ENCODE measurements around the gene BIRC2. TPM values are rescaled to one million over a fixed set of nuclear protein-coding genes. Genes with fewer than 3 reads are reported as not detected.

The BIRC2 gene
- total and polyA plus RNA-seq, 10 of the 15 experiments (the other 5 are each of a cell fraction or from before 2014, with no cell fraction given): 13.8 to 75.8 (median 26.5) TPM

GRCh38 chr11:102322560-102322959 is 24.5 kb upstream of the BIRC2 start (continued):
- no peak for TF ChIP-seq ZBED1 (IDR thresholded peaks at IDR 0.05; ENCODE audit: borderline replicate concordance)
- TF ChIP-seq USF1 (IDR thresholded peaks at IDR 0.05; ENCODE audit: borderline replicate concordance, extremely low read length, insufficient read depth, low read depth, low read length): no peak
- TF ChIP-seq NFIC (IDR thresholded peaks at IDR 0.05; ENCODE audit: low read depth, low read length): no peak
- no peak for TF ChIP-seq TCF7 (IDR thresholded peaks at IDR 0.05; ENCODE audit: borderline replicate concordance)
- no peak for TF ChIP-seq FOXM1 (IDR thresholded peaks at IDR 0.05; ENCODE audit: low read depth, low read length)
- peak; percentile 65; the same call in 1 of the 2 replicates for TF ChIP-seq RUNX3 (IDR thresholded peaks at IDR 0.05; ENCODE audit: low read length)
- TF ChIP-seq MTA3 (IDR thresholded peaks at IDR 0.05; ENCODE audit: borderline replicate concordance, low read length): 0 out of 2 replicates have a peak, but pooled peaks have one; percentile 36
- peak; percentile 29; the same call in 1 of the 2 replicates for TF ChIP-seq POLR2AphosphoS5 (IDR thresholded peaks at IDR 0.05; ENCODE audit: low read length)
- no peak for TF ChIP-seq NRF1 (conservative IDR thresholded peaks at IDR 0.05; ENCODE audit: low read depth, low read length)

- Histone ChIP-seq H3K27me3 (replicated peaks in 1 of 2; ENCODE audit: control insufficient read depth in 2 of 2, insufficient read depth in 2 of 2, low read length in 1 of 2) (no peaks in the 10 kb centered on the region), H2AFZ (ENCODE audit: control insufficient read depth, low read depth, low read length) (no peak overlapping the region), H3K9ac (ENCODE audit: control insufficient read depth, insufficient read depth, low read length) (no peak overlapping the region; the same call in 1 of the 2 replicates), H3K4me2 (ENCODE audit: control insufficient read depth, insufficient read depth) (peak overlapping the region; percentile 52; the same call in 1 of the 2 replicates), H3K4me1 (ENCODE audit: control insufficient read depth, insufficient read depth, low read length) (no peaks in the 10 kb centered on the region), H3K36me3 (ENCODE audit: control insufficient read depth in 2 of 2, insufficient read depth in 2 of 2, low read length in 1 of 2) (peaks cover 2 to 17% of the 10 kb centered on the region in 2 experiments; a peak in 3 of 4 replicates), H3K9me3 (replicated peaks; ENCODE audit: control insufficient read depth, insufficient read depth, low read length) (no peaks in the 10 kb centered on the region), H3K79me2 (ENCODE audit: control insufficient read depth, insufficient read depth, low read length) (peaks cover 88% of the 10 kb centered on the region), H4K20me1 (ENCODE audit: control insufficient read depth, insufficient read depth) (no peaks in the 10 kb centered on the region), H3K4me3 (peak overlapping the region; percentile 49; the same call in 1 of the 2 replicates), H3K27ac (ENCODE audit: control insufficient read depth, insufficient read depth) (no peak overlapping the region)
- no peak for DNase-seq (ENCODE audit: low read depth, low spot score)
- no TSS peak for BruUV-seq (replicated peaks)
- ChIA-PET SMC1A (ENCODE audit: uncharacterized antibody, unreplicated experiment) (interaction anchor here (0.6 to 2.2 kb wide), 7 partner anchors 9 to 290 kb away, joined by 3 to 16 read pairs (median 6); no protein-coding TSS in a partner anchor), POLR2A (no interaction called here), RAD21 (ENCODE audit: unreplicated experiment) (interaction anchor here (0.7 to 1.6 kb wide), 3 partner anchors 30 to 343 kb away, joined by 3 read pairs; no protein-coding TSS in a partner anchor), CTCF (interaction anchor here (0.6 to 2.3 kb wide), 6 partner anchors 11 to 343 kb away, joined by 3 to 16 read pairs (median 6); no protein-coding TSS in a partner anchor)
- intact Hi-C loops (cut with micrococcal nuclease; ENCODE audit: unreplicated experiment) (no loop called here), in situ Hi-C loops (cut with MboI) (no loop called here)
- no peak for FAIRE-seq
- 90% methylated on average over 1 of the region's 1 CpG for WGBS (ENCODE audit: insufficient coverage, insufficient replicate concordance, low lambda C conversion rate, missing lambda C conversion rate)
- peak; percentile 9; the same call in 1 of the 2 replicates for TF ChIP-seq POLR2AphosphoS5 (IDR thresholded peaks at IDR 0.05; ENCODE audit: low read length)
- no peak for TF ChIP-seq NFYB (IDR thresholded peaks at IDR 0.05; ENCODE audit: insufficient read depth, low read depth, low read length)
- TF ChIP-seq ATF7 (IDR thresholded peaks at IDR 0.05; ENCODE audit: low read depth): peak; percentile 79
- no peak for ATAC-seq
These were observed 23.3 kb upstream of the BIRC2 start for GRCh38 chr11:102323542-102324251.

Data from GM12878 (cell line).